Dedifferentiated amniotic fluid mesenchymal stem cell (primary cell): ENCODE measurements around the gene LRRC8B.
"Not testable (repeated sequence)": the region's sequence is repeated elsewhere in the genome, so short reads cannot be mapped to it uniquely, and the experiment has no call there.

Source experiments
- DNase-seq: peaks from one replicate; pipeline ENCODE4 v3.0.0-alpha.2; 2016; ENCODE audit errors: extremely low spot score

LRRC8B gene

DNA sequence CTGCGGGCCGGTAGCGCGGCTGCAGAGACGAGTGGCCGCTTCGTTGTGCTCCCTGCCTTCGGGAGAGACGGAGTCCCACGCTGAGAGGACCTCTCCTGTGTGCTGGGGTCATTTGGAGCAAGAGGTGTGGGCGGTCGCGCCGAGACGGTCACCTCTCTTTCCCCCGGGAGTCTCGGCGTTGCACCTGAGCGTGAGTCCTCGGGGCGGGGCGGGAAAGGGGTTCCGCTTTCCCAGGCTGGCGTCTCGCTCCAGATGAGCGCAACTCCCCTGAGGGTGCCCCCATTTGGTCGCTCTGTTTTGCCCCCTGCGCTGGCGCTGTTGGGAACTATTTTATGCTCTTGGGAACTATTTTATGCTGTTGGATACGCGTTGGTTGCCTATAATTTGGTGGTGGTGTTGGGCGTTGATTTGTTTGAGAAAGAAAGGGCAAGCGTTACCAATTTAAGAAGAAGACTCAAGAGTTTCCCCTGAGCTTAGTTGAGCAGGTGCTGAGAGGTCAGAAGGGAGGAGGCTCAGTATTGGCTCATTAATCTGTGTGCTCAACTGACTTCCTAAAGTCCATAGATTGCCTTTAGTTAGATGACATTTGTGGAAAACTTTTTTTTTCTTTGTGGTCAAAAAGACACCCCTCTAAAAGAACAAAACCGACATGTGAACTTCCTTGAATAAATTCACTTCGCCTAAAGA is 683 bp downstream of the LRRC8B start:
- no peak for DNase-seq

DNA sequence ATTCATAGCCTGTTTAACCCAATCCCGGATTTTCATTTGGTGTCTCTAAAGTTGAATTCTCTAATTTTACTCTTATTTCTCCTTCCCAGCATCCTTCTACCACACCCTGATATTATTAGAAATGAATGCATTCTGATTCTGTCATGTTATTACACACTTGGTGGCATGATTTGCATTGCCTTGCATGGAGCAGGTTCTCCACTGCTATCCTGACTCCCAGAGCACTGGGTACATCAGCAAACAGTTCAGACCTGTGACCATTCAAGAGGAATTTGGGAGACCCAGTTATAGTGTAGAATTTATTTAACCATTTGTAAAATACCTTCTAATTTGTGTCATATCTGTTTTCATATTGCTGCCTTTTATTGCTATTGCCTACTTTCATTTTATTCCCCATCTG is 2.6 kb downstream of the LRRC8B start:
- DNase-seq = no peak

- DNase-seq = no peak
Observed at GRCh38 chr1:89527750-89528381, 3.2 kb downstream of the LRRC8B start.

DNA sequence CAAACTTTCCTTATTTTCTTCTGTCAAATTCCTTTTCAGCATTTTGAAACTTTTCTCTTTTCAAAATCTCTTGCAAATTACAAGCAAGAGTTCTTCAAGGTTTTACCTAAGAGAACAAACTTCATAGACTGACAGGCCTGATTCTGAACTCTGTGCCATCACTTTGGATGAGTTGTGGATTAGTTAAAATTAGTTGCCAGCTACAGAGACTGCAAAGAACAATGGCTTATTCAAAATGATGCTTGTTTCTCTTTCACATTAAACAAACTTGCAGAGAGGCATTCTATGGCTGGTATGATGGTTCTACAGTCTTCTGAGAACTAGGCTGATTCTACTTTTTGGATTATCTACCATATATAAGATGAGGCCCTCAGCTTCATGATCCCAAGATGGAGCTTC is 3.8 kb downstream of the LRRC8B start:
- no peak for DNase-seq

- no peak for DNase-seq
Observed at GRCh38 chr1:89529196-89529595, 4.6 kb downstream of the LRRC8B start.

- no peak for DNase-seq
Observed at GRCh38 chr1:89530444-89531089, 5.9 kb downstream of the LRRC8B start.

DNA sequence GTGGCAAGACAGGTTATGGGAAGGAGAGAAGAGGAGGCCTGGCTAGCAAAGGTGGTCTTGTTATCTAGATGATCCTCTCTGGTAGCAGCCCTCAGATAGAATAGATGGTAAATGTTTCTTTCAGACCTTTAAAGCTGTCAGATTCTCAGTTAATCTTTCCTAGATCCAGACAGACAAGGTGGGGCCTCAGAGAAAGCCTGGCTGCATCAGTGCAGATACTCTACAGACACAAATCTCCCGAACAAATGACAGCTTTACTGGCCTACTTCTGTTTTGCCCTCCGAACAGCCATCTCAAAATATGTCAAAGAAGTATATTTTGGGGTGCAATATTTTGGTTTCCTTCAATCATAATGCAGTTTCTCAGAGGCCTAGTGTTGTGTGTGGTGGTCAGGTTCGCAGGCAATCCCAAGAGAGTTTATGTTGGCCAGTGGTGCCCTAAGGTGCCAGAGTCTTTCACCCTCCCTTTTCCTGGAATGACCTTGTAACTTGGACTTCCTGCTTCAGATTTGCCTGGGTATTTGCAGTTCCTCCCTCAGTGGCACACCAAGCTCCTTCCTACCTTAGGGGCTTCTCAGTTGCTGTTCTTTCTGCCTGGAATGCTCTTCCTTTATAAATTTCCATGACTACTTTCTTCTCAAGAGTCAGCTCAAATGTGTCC is 7.0 kb downstream of the LRRC8B start:
- DNase-seq = no peak

- DNase-seq = no peak
Observed at GRCh38 chr1:89532228-89532627, 7.6 kb downstream of the LRRC8B start.

DNA sequence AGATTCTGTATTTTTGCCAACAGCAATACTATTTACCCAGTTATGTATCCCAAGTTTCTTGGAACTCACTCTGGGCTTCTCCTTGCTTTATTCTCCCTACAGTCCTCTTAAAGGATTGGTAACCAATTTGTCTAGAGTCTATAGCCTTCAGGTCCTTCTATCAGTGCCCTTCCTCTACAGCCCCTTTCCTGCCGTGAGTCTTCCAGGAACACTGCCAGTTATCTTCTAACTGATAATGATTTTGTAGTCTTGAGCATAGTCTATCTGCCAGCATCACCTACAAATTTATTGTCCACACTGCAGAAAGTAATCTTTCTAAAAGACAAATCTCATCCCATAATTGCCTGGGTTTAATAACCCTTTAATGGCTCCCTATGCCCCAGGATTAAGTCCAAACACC is 8.2 kb downstream of the LRRC8B start:
- no peak for DNase-seq

DNA sequence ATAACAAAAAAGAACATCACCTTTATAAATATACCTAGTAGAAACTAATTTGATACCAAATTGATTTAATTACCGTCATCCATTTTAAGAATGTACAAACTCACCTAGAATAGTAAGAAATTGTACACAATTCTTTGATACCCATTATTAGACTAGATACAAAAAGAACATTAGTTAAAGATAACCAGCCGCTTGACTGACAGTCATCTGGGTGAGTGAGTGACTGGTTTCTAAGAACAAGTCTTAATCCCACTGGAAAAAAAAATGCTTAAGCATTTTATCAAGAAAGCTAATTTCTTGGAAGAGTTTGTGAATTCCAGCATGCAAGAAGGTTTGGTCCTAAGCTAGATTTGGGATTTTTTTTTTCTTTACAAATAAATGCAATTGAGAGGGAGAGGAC is 10.9 kb downstream of the LRRC8B start:
- no peak for DNase-seq

DNA sequence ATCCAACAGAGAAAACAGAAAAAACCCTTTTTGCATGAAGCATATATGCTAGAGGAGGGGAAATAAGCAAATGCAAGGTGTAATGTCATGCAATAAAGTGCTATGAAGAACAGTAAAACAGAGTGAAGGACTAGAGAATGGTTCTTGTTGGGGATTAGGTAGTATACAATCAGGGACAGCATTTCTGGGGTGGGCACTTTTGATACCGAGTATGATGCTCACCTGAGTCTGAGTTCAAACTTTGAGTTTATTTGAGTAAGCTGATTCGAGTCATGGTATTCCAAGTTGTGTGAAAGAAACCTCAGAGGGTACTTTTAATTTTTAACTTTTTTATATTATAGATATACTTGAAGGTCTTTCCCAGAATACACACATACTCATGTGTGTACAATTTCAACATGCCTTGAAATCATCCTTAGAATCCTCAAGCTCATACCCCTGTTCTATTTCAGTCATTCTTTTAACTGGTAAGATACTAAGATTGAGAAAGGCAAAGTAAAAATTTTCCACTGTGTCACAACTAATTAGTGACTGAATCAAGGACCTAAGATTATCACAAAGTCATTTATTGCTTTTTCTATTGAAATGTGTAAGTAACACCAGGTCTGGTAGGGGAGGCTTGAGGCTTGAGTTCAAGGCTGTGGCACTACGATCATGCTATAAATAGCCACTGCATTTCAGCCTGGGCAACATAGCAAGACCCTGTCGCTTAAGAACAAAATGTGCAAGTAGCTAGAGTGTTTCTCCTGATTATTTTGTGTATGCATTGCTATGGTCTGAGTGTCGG is 12.1 kb downstream of the LRRC8B start:
- no peak for DNase-seq

DNA sequence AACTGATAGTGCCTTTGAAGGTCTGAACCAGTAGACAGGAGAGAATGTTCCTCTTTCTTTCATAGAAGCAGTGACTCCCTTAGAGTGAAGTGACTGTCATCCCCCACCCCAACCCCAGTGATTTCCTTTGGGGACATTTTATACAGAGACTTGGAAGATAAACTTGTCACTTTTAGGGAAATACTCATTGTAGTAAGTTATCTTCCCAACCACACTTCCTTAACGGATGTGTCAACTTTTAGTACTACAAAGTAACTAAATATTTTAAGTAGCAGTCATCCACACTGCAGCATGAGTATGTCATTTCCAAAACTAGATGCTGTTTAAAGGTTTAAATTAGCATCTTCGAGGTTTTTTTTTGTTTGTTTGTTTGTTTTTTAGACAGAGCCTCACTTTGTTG is 13.7 kb downstream of the LRRC8B start:
- no peak for DNase-seq

GRCh38 chr1:89539128-89539527 is 14.5 kb downstream of the LRRC8B start:
- no peak for DNase-seq

DNA sequence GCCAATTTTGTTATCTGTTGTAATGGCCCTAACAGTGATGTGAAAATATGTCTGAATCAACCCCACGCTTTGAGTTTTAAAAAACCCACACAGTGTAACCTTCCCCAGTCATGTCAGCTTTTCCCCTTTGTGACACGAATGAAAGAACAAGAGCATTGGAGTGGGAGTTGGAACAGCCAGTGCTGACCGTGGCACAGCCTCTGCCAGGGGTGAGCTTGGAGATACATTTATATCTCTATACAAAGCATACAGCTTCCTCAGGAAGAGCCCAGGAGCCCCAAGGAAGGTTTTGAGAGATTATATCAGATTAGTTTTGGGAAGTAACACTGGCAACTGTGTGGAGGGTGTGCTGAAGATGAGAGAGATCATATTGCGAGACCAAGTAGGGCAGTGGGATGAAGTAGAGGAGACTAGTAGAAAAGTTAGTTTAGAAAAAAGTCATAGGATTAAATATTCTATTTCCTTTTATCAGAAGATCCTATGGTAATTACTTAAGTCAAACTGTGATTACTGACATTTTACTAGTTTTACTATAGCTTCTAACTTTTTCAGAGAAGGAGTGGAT is 15.9 kb downstream of the LRRC8B start:
- DNase-seq = no peak

- no peak for DNase-seq
Observed at GRCh38 chr1:89542345-89542744, 17.7 kb downstream of the LRRC8B start.

DNA sequence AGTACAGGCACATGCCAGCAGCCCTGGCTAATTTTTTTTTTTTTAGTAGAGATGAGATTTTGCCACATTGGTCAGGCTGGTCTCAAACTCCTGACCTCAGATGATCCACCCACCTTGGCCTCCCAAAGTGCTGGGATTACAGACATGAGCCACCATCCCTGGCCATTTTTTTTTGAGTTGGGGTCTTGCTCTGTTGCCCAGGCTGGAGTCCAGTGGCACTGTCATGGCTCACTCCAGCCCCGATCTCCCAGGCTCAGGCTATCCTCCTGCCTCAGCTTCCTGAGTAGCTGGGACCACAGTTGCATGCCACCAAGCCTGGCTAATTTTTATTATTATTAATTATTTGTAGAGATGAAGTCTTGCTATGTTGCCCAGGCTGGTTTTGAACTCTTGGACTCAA is 19.0 kb downstream of the LRRC8B start:
- DNase-seq = not testable (repeated sequence)

GRCh38 chr1:89545264-89546038 is 20.8 kb downstream of the LRRC8B start:
- DNase-seq = no peak

GRCh38 chr1:89546082-89546889 is 21.7 kb downstream of the LRRC8B start:
- DNase-seq = no peak

GRCh38 chr1:89546934-89547562 is 22.4 kb downstream of the LRRC8B start:
- DNase-seq = no peak
